AG04450 (cell line): ENCODE measurements around the gene SLC26A1. TPM values are rescaled to one million over a fixed set of nuclear protein-coding genes. Genes with fewer than 3 reads are reported as not detected.

Experiments
- CTCF ChIA-PET: fragments of 300-600, 350-600 bp; formaldehyde crosslinking; extraction: SDS; loops from one replicate; lab custom pipeline; 2022; ENCODE audit warnings: antibody characterized with exemption, inconsistent platforms; lab: Charles Lee
- POLR2A ChIA-PET: fragments of 350-600 bp; formaldehyde crosslinking; extraction: SDS; loops from one replicate; lab custom pipeline; 2021; ENCODE audit warnings: antibody characterized with exemption, inconsistent platforms; lab: Yijun Ruan, JAX
- DNase-seq: peaks from one replicate; pipeline ENCODE4 v3.0.0-alpha.2; 2011; ENCODE audit warnings: low read depth, low spot score
- H3K27ac ChIP-seq: one replicate; pipeline ENCODE4 v1.5.1; 2012; ENCODE audit warnings: low read depth, low read length, control low read depth
- H3K27me3 ChIP-seq: one replicate; pipeline ENCODE4 v1.6.0; 2012; ENCODE audit warnings: low read length; ENCODE audit not compliant: control insufficient read depth, insufficient read depth
- H3K4me3 ChIP-seq: 2 replicates; pipeline ENCODE4 v1.5.1; 2011; ENCODE audit warnings: mild to moderate bottlenecking, low read depth, low read length, control low read depth
- H3K9me3 ChIP-seq: 2 replicates; pipeline ENCODE4 v1.5.1; 2012; ENCODE audit warnings: low read length; ENCODE audit not compliant: control insufficient read depth, insufficient read depth
- CTCF ChIP-seq: IDR thresholded peaks from 2 replicates; pipeline ENCODE4 v1.5.1; 2011; ENCODE audit warnings: low read depth, low read length, control low read depth, inconsistent platforms
- polyA plus RNA-seq: library from polyadenylated mRNA; depleted of rRNA; stranded (reverse); fragments of >200 nt; gene quantifications from 2 replicates; pipeline ENCODE4 v1.2.3, GENCODE V29; 2011

The SLC26A1 gene
- polyA plus RNA-seq, 1 experiment, result 0.05 TPM

GRCh38 chr4:965766-966134, 27.5 kb downstream of the SLC26A1 start:
- no peak for TF ChIP-seq CTCF
- CTCF ChIA-PET, result no interaction called here
- no peak overlapping the region for H3K27ac ChIP-seq
- H3K27me3 ChIP-seq, result no peaks in the 10 kb centered on the region
- DNase-seq, result no peak
- H3K4me3 ChIP-seq, result no peak overlapping the region
- H3K9me3 ChIP-seq, result no peaks in the 10 kb centered on the region; the same call in 1 of the 2 replicates
- POLR2A ChIA-PET, result no interaction called here

GRCh38 chr4:965048-965765, 28.0 kb downstream of the SLC26A1 start:
- DNase-seq, result no peak
- TF ChIP-seq CTCF, result no peak
- ChIA-PET POLR2A (no interaction called here), CTCF (no interaction called here)
- Histone ChIP-seq H3K27ac (no peak overlapping the region), H3K9me3 (no peaks in the 10 kb centered on the region; the same call in 1 of the 2 replicates), H3K4me3 (no peak overlapping the region), H3K27me3 (no peaks in the 10 kb centered on the region)

GRCh38 chr4:964346-965025, 28.7 kb downstream of the SLC26A1 start:
- CTCF ChIA-PET, result no interaction called here
- H3K9me3 ChIP-seq, result no peaks in the 10 kb centered on the region; the same call in 1 of the 2 replicates
- TF ChIP-seq CTCF, result no peak
- H3K27me3 ChIP-seq, result no peaks in the 10 kb centered on the region
- DNase-seq, result no peak
- H3K4me3 ChIP-seq, result no peak overlapping the region
- H3K27ac ChIP-seq, result no peak overlapping the region
- POLR2A ChIA-PET, result no interaction called here

- CTCF ChIA-PET, result no interaction called here
- no peak for TF ChIP-seq CTCF
- no peak for DNase-seq
- Histone ChIP-seq H3K27me3 (no peaks in the 10 kb centered on the region), H3K27ac (no peak overlapping the region), H3K9me3 (no peaks in the 10 kb centered on the region; the same call in 1 of the 2 replicates), H3K4me3 (no peak overlapping the region)
- POLR2A ChIA-PET, result no interaction called here
These were observed 29.7 kb downstream of the SLC26A1 start for GRCh38 chr4:963276-964225.
